NOMO-1 (cell line): ENCODE measurements around the gene CGB2.
"Not testable (repeated sequence)": the region's sequence is repeated elsewhere in the genome, so short reads cannot be mapped to it uniquely, and the experiment has no call there.

Experiments
- DNase-seq, 2 experiments: peaks; one replicate each; lab custom pipeline; 2025; ENCODE audit not compliant: unreplicated experiment in 2 of 2; lab: John Stamatoyannopoulos, UW

The CGB2 gene

GRCh38 chr19:49009828-49010227 lies 21.9 kb upstream of the CGB2 start:
- no peak for DNase-seq

- no peak for DNase-seq
These were observed 21.2 kb upstream of the CGB2 start for GRCh38 chr19:49010453-49010852.

- no peak for DNase-seq
These were observed 20.5 kb upstream of the CGB2 start for GRCh38 chr19:49011194-49011593.

DNA sequence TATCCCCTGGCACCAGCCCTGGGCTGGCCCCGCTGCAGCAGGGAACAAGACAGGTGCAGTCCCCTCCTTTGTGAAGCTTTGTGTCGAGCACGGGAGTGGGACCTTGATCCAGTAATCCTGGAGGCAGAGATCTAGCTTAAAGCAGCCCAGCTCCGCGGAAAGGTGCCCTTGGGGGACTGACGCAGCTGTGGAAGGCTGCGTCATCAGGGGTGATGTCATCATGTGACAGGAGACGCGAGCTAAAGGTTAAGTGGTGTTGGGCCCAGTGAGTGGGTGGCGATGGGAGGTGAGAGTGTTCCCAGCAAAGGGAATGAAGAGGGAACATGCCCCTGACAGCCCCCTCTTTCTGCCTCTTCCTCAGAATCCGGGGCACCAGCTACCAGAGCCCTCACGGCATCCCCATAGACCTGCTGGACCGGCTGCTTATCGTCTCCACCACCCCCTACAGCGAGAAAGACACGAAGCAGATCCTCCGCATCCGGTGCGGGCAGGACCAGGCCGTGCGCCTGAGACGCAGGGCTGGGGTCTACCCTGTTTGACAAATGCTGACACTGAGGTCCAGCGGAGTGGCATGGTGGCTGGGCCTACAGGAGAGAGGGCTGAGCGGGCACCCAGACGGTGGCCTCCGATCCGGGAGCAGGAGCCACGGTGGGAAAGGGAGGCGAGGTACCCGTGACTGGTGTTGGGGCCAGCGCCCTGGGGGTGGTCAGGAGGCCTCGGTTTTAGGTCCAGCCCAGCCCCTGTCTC lies 17.4 kb upstream of the CGB2 start:
- DNase-seq, result no peak

DNA sequence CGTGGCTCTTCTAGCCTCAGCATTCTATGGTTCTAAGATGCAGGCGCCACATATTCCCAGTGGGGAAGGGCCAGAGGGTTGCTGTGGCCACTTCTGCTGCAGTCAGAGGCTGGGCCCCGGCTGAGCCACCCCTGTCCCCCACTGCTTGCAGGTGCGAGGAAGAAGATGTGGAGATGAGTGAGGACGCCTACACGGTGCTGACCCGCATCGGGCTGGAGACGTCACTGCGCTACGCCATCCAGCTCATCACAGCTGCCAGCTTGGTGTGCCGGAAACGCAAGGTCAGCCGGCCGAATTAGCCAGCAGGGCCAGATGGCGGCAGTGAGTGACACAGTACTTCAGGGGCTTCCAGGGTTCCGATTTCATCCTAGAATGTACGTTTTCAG lies 16.8 kb upstream of the CGB2 start:
- DNase-seq, result no peak

- no peak for DNase-seq
These were observed 15.4 kb upstream of the CGB2 start for GRCh38 chr19:49016067-49016839.

GRCh38 chr19:49017041-49017665 lies 14.5 kb upstream of the CGB2 start, which contains the start of gene LHB:
LHB (minus strand) TSS chr19:49017091; CDS start chr19:49017081, 10 bp downstream.
- no peak for DNase-seq

GRCh38 chr19:49017666-49018351 lies 13.9 kb upstream of the CGB2 start:
- peak; percentile 56 to 61 for DNase-seq

DNA sequence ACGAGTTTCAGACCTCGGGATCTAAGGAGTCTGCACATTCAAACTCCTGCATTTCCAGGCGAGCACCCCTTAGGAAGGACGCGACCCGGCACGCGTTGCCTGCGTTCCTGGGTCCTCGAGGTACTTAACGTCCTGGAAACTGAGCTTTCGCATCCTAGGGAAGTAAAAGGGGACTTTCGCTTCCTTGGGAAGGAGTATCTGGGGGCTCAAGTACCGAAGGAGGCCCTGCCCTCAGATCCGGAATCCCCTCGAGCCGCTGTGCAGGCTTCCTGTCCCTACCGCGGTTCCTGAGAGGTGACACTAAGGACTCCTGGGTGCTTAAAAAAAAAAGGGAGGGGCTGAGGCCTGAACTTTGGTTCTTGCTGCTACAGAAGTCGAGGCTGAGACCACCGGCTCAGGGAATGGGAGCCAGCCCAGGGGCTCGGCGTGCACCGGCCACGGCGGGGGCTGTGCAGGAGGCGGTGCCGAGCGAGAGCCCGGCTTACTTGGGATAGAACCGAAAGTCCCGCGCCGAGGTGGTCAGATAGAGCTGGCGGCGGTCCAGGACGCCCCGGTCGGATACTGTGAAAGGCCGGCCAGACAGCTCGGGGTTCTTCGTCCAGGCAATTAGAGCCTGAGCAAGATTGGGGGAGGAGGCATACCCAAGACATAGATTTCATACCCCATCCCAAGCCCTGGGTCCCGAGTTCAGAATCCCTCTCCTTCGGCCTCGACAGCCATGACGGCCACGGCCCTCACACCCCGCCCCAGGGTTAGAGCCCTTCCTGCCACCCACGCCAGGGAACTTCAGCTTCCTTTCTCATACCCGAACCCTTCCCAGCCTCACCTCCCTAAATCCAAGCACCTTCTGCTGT lies 13.1 kb upstream of the CGB2 start:
- DNase-seq, result not testable (repeated sequence)

DNA sequence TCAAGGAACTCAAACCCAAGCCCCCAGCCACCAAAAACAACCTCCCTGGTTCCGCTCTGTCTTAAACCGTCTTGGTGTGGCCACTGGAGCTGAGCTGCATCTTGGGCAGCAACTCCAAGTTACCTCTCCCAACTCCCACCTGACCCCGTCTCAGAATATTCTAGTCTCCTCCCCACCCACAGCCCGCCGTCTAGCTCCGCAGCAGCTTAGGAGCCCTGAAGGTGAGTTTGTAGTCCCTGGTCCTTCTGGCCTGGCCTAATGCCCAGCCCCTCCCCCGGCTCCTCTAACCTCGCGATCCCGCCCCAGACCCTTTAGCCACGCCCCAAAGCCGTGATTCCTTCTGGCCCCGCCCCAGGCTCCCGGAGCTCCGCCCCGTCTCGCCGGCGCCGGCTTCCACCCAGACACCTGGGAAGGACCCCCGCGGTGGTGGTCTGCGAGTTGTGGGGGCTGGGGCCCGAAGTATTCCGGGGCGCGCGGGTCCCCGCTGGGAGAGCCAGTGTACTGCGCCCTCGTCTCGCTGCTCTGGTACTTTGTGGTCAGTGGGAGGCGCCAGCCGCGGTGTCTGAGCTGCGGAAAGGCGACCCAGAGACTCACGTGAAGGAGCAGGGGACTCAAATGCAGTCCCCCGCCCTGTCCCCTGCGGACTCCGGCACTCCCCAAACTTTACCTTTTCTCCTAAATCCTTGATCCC lies 12.3 kb upstream of the CGB2 start:
- DNase-seq, result peak in 1 of 2 experiments; percentile 21

GRCh38 chr19:49020342-49020741 lies 11.3 kb upstream of the CGB2 start:
- DNase-seq, result no peak

GRCh38 chr19:49020931-49021895 lies 10.5 kb upstream of the CGB2 start:
- DNase-seq, result no peak

- no peak for DNase-seq
These were observed 9.6 kb upstream of the CGB2 start for GRCh38 chr19:49022116-49022515.

- not testable (repeated sequence) for DNase-seq
These were observed 7.5 kb upstream of the CGB2 start, which contains the start of gene CGB3 for GRCh38 chr19:49024233-49024632. CGB3 (minus strand) TSS chr19:49024333; CDS start chr19:49023971, 362 bp downstream.

GRCh38 chr19:49025088-49025487 lies 6.6 kb upstream of the CGB2 start:
- DNase-seq, result not testable (repeated sequence)

GRCh38 chr19:49025599-49025998 lies 6.1 kb upstream of the CGB2 start:
- DNase-seq, result not testable (repeated sequence)

DNA sequence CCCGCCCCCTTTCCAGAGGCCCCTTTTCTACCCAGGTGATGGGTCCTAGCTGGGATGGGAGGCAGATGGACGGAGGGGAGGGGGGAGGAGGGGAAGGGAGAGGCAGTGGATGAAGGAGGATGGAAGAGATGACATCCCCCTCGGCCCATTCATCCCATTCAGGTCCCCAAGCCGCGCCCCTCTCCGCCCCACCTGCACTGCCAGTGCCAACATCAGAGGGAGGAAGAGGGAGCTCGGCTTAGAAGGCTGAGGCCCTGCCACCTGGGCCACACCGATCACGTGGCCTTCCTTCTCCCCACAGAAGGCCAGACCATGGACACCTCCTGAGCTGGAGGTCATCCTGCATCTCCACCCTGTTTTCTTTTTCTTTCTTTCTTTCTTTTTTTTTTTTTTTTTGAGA lies 3.0 kb upstream of the CGB2 start:
- not testable (repeated sequence) for DNase-seq

DNA sequence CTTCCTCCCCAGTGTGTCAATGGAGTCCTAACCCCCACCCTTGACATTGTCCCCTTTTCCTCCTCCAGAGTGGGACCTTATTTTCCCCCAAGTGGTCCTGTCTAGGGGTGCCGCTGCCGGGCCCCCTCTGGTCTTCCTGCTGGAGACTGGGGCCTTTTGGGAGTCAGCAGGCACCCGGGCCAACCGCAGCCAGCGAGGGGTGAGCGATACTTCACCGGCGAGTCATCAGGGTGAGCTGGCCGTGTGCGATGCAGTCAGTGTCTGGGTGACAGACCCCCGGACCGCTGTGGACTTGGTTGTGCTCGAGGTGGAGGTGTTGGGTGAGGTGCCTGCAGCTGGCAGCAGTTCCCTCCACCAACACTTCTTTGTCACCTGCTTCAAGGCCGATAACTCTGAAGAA lies 1.9 kb upstream of the CGB2 start:
- not testable (repeated sequence) for DNase-seq
